GM12864 (cell line): Measurements from ENCODE around the gene NEMP2.

ENCODE experiments used
- DNase-seq: peaks from one replicate; pipeline ENCODE4 v3.0.0-alpha.2; 2011; ENCODE audit warnings: low read depth
- H3K4me3 ChIP-seq: 2 replicates; pipeline ENCODE4 v1.5.1; 2011; ENCODE audit warnings: mild to moderate bottlenecking, low read depth, low read length, control low read depth
- TF ChIP-seq, protein P1 (sequence below): IDR thresholded peaks from 2 replicates; pipeline ENCODE4 v1.5.1; 2011; ENCODE audit warnings: low read depth, mild to moderate bottlenecking, moderate library complexity, low read length, control low read depth, inconsistent platforms; ENCODE audit errors: missing control alignments

NEMP2 gene

DNA sequence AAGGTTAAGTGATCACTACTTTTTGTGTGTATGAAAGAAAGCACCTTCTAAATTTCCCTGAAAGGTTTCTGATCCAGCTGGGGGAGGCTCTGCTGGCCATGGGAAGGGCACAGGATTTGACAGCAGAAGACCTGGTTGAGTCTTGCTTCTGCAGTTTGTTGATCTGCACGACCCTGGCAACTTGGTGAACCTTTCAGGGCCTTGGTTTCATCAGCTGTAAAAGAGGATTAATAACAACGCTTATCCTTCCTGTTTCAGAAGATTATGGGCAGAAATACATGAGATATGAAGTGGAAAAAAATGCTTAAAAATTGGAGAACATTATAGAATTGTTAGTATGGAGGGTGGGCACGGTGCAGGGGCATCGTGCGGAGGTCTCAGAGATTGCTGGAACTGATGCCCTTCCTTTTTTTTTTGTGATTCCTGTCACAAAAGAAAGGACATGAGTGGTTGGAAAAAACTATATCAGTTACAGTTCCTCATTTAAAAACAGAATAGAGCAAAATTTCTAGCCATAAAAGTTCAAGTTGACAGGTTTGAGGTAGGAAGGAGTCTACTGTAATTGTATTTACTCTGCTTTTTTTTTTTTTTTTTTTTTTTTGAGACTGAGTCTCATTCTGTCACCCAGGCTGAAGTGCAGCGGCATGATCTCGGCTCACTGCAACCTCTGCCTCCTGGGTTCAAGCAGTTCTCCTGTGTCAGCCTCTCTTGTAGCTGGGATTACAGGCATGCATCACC, 79.0 kb downstream of the NEMP2 start:
- TF ChIP-seq, protein P1, sequence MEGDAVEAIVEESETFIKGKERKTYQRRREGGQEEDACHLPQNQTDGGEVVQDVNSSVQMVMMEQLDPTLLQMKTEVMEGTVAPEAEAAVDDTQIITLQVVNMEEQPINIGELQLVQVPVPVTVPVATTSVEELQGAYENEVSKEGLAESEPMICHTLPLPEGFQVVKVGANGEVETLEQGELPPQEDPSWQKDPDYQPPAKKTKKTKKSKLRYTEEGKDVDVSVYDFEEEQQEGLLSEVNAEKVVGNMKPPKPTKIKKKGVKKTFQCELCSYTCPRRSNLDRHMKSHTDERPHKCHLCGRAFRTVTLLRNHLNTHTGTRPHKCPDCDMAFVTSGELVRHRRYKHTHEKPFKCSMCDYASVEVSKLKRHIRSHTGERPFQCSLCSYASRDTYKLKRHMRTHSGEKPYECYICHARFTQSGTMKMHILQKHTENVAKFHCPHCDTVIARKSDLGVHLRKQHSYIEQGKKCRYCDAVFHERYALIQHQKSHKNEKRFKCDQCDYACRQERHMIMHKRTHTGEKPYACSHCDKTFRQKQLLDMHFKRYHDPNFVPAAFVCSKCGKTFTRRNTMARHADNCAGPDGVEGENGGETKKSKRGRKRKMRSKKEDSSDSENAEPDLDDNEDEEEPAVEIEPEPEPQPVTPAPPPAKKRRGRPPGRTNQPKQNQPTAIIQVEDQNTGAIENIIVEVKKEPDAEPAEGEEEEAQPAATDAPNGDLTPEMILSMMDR: no peak
- H3K4me3 ChIP-seq: no peak overlapping the region
- no peak for DNase-seq

DNA sequence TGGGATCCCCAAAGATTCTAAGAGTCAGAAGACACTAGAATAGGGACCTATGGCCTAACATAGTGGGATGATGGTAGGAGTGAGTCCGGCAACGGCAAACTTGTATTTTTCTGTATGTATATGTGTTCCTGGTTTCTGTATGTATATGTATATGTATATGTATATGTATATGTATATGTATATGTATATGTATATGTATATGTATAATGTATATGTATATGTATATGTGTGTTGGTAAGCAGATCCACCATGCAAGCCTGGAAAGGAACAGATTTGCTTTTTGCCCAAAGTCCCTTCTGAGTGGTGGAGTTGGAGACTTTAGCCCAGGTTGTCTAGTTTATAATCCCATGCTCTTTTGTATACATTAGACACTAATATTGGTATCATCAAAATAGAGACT, 79.7 kb downstream of the NEMP2 start:
- TF ChIP-seq, protein P1: no peak
- no peak for DNase-seq
- no peak overlapping the region for H3K4me3 ChIP-seq
